HCT116 (cell line): Measurements from ENCODE around the gene PDCL2. TPM values are rescaled to one million over a fixed set of nuclear protein-coding genes. Genes with fewer than 3 reads are reported as not detected.

Experiments used
- ATAC-seq: fragments of 200-7000 bp; cut with Tn5 transposase; 2 replicates; pipeline ENCODE4 v1.9.1; 2020; ENCODE audit warnings: mild to moderate bottlenecking, moderate library complexity
- BruUV-seq: library from RNA; stranded (reverse); fragments of 400-500 nt; replicated peaks from 2 replicates; lab custom pipeline; 2021; lab: Mats Ljungman, UMichigan
- CTCF ChIA-PET: fragments of 300-600 bp; sonication (Branson Sonifier 250); formaldehyde crosslinking; loops from one replicate; lab custom pipeline; 2021; ENCODE audit warnings: antibody characterized with exemption; lab: Charles Lee
- POLR2A ChIA-PET: fragments of 300-600, 350-600 bp; sonication (Branson Sonifier 250); formaldehyde crosslinking; loops from one replicate; lab custom pipeline; 2021; ENCODE audit warnings: antibody characterized with exemption; lab: Charles Lee
- RAD21 ChIA-PET, 2 experiments: fragments of 300-600 bp; sonication (Branson Sonifier 250); formaldehyde crosslinking; loops; one replicate each; lab custom pipeline; 2023; ENCODE audit warnings: low total read pairs in 2 of 2; ENCODE audit not compliant: uncharacterized antibody in 2 of 2, unreplicated experiment in 2 of 2, low non-redundant PET in 1 of 2; lab: Charles Lee
- DNase-seq: peaks from one replicate; pipeline ENCODE4 v3.0.0-alpha.2; 2010; ENCODE audit warnings: low read depth, low spot score
- H2AFZ ChIP-seq: fragments of 200-600 bp; shearing (Covaris generic), sonication (generic); 2 replicates; pipeline ENCODE4 v1.6.1; 2017; ENCODE audit warnings: low read depth, mixed run types, mixed read lengths, antibody characterized with exemption, low read length; ENCODE audit not compliant: poor library complexity, severe bottlenecking
- H3K27ac ChIP-seq: 2 replicates; pipeline ENCODE4 v1.5.1; 2012; ENCODE audit warnings: low read depth, low read length
- H3K27me3 ChIP-seq: fragments of 200-600 bp; sonication (generic); 2 replicates; pipeline ENCODE4 v1.6.1; 2016; ENCODE audit warnings: mixed run types, low read length, mixed read lengths; ENCODE audit not compliant: insufficient read depth
- H3K36me3 ChIP-seq, 2 experiments: fragments of 200-500 bp in 1 of 2; fragments of 200-600 bp in 1 of 2; sonication (Bioruptor generic) in 1 of 2; sonication (generic) in 1 of 2; 2 replicates each; pipeline versions ENCODE4 v1.5.1 to v1.6.1; 2014 to 2016; ENCODE audit warnings: low read length in 2 of 2, inconsistent platforms in 1 of 2, mixed read lengths in 1 of 2, mixed run types in 1 of 2; ENCODE audit not compliant: insufficient read depth in 2 of 2, control insufficient read depth in 1 of 2
- H3K4me1 ChIP-seq, 2 experiments: fragments of 200-600 bp in 1 of 2; sonication (generic) in 1 of 2; 2 replicates each; pipeline versions ENCODE4 v1.5.1 to v1.6.1; 2012 to 2017; ENCODE audit warnings: low read length in 2 of 2, inconsistent platforms in 1 of 2, mild to moderate bottlenecking in 1 of 2, mixed read lengths in 1 of 2, mixed run types in 1 of 2, moderate library complexity in 1 of 2; ENCODE audit not compliant: insufficient read depth in 2 of 2, control insufficient read depth in 1 of 2
- H3K4me2 ChIP-seq: fragments of 200-600 bp; sonication (generic); 2 replicates; pipeline ENCODE4 v1.6.1; 2017; ENCODE audit warnings: mixed run types, low read length, mixed read lengths
- H3K4me3 ChIP-seq, 2 experiments: fragments of 200-600 bp in 1 of 2; sonication (generic) in 1 of 2; replicated peaks in 1 of 2; 2 replicates each; pipeline ENCODE4 v1.5.1; 2011 to 2016; ENCODE audit warnings: low read length in 2 of 2, control low read depth in 1 of 2, low read depth in 1 of 2, mild to moderate bottlenecking in 1 of 2, mixed read lengths in 1 of 2, mixed run types in 1 of 2
- H3K79me2 ChIP-seq: fragments of 200-600 bp; sonication (generic); 2 replicates; pipeline ENCODE4 v1.6.1; 2017; ENCODE audit warnings: mild to moderate bottlenecking, mixed run types, low read length, moderate library complexity, mixed read lengths; ENCODE audit not compliant: insufficient read depth
- H3K9ac ChIP-seq: fragments of 200-600 bp; sonication (generic); 2 replicates; pipeline ENCODE4 v1.6.1; 2016; ENCODE audit warnings: low read length, mixed read lengths
- H3K9me2 ChIP-seq: fragments of 200-600 bp; sonication (generic), shearing (Covaris generic); 2 replicates; pipeline ENCODE4 v1.6.1; 2017; ENCODE audit warnings: mixed run types, mild to moderate bottlenecking, moderate library complexity; ENCODE audit not compliant: insufficient read depth
- H3K9me3 ChIP-seq, 2 experiments: fragments of 200-500 bp in 1 of 2; fragments of 200-600 bp in 1 of 2; sonication (Bioruptor generic) in 1 of 2; sonication (generic) in 1 of 2; 2 replicates each; pipeline ENCODE4 v1.6.1; 2014 to 2017; ENCODE audit warnings: low read length in 2 of 2, mixed read lengths in 2 of 2, inconsistent platforms in 1 of 2, low read depth in 1 of 2, mild to moderate bottlenecking in 1 of 2, mixed run types in 1 of 2, moderate library complexity in 1 of 2; ENCODE audit not compliant: control insufficient read depth in 1 of 2, insufficient read depth in 1 of 2
- H4K20me1 ChIP-seq: fragments of 200-600 bp; sonication (generic), shearing (Covaris generic); 2 replicates; pipeline ENCODE4 v1.6.1; 2017; ENCODE audit warnings: mixed run types, mild to moderate bottlenecking, moderate library complexity; ENCODE audit not compliant: insufficient read depth
- CEBPB ChIP-seq: IDR thresholded peaks from 2 replicates; pipeline ENCODE4 v1.6.1; 2012; ENCODE audit warnings: low read depth
- CTCF ChIP-seq, 3 experiments: fragments of 200-600 bp in 1 of 3; sonication (generic) in 1 of 3; IDR thresholded peaks in 2 of 3; conservative IDR thresholded peaks in 1 of 3; 2 replicates each; pipeline ENCODE4 v1.5.1; 2012 to 2017; ENCODE audit warnings: low read depth in 2 of 3, low read length in 2 of 3, antibody characterized with exemption in 1 of 3, borderline replicate concordance in 1 of 3, control low read depth in 1 of 3, mild to moderate bottlenecking in 1 of 3, mixed read lengths in 1 of 3, mixed run types in 1 of 3, moderate library complexity in 1 of 3; ENCODE audit not compliant: insufficient read depth in 1 of 3
- JUND ChIP-seq: IDR thresholded peaks from 2 replicates; pipeline ENCODE4 v1.6.1; 2012
- MAX ChIP-seq: IDR thresholded peaks from 2 replicates; pipeline ENCODE4 v1.6.1; 2012
- SIN3A ChIP-seq: IDR thresholded peaks from 2 replicates; pipeline ENCODE4 v1.6.1; 2012; ENCODE audit warnings: low read depth
- SP1 ChIP-seq: IDR thresholded peaks from 2 replicates; pipeline ENCODE4 v1.6.1; 2012; ENCODE audit warnings: low read depth
- SRF ChIP-seq: IDR thresholded peaks from 2 replicates; pipeline ENCODE4 v1.6.1; 2012; ENCODE audit warnings: low read depth
- TCF7L2 ChIP-seq: IDR thresholded peaks from 2 replicates; pipeline ENCODE4 v1.7.0; 2011; ENCODE audit warnings: borderline replicate concordance, inconsistent platforms; ENCODE audit not compliant: insufficient read depth, insufficient read length; ENCODE audit errors: extremely low read depth
- YY1 ChIP-seq: IDR thresholded peaks from 2 replicates; pipeline ENCODE4 v1.6.1; 2011; ENCODE audit warnings: low read length, low read depth, moderate library complexity, mild to moderate bottlenecking; ENCODE audit not compliant: insufficient replicate concordance; ENCODE audit errors: extremely low read depth
- ZFX ChIP-seq: fragments of 450-650 bp; IDR thresholded peaks from 2 replicates; pipeline ENCODE4 v1.6.1; 2017
- intact Hi-C: fragments of 100-400 bp; cut with micrococcal nuclease; formaldehyde crosslinking; loops from 2 replicates; pipeline ENCODE4 v1.10.0; 2022
- total RNA-seq: library from RNA; stranded (reverse); gene quantifications from one replicate; pipeline ENCODE4 v1.2.1, GENCODE V29; 2021; ENCODE audit not compliant: unreplicated experiment
- TF ChIP-seq, protein P1 (sequence below): IDR thresholded peaks from 2 replicates; pipeline ENCODE4 v1.6.1; 2012

PDCL2 gene
- total RNA-seq, 1 experiment from 2014 or later, result 0.47 TPM

DNA sequence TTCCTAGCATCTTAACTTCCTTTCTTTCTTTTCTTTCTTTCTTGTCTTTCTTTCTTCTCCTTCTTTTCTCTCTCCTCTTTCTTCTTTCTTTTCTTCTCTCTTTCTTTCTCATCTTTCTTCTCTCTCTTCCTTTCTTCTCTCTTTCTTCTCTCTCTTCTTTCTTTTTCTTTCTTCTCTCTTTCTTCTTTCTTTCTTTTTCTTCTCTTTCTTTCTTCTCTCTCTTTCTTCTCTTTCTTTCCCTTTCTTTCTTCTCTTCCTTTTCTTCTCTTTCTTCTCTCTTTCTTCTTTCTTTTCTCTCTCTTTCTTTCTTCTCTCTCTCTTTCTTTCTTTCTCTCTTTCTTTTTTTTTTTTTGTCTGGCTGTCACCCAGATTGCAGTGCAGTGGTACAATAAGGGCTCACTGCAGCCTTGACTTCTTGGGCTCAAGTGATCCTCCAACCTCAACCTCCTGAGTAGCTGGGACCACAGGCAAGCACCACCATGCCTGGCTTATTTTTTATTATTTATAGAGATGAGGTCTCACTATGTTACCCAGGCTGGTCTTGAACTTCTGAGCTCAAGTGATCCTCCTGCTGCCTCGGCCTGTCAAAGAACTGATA is 26.6 kb upstream of the PDCL2 start:
- no peaks in the 10 kb centered on the region for H3K9me3 ChIP-seq
- RAD21 ChIA-PET, result no interaction called here
- no peaks in the 10 kb centered on the region for H3K36me3 ChIP-seq
- no peak overlapping the region for H3K9ac ChIP-seq
- no peaks in the 10 kb centered on the region for H3K27me3 ChIP-seq
- TF ChIP-seq JUND (no peak), SRF (no peak), ZFX (no peak), TCF7L2 (no peak), CTCF (IDR thresholded peaks at IDR 0.05 in 2 of 3, conservative IDR thresholded peaks at IDR 0.05 in 1 of 3; ENCODE audit: borderline replicate concordance in 1 of 3, insufficient read depth in 1 of 3, low read depth in 2 of 3, low read length in 2 of 3) (no peak)
- TF ChIP-seq, all 23 proteins: peak for 0
- Histone ChIP-seq H4K20me1 (no peaks in the 10 kb centered on the region), H3K4me2 (no peak overlapping the region), H3K4me3 (no peak overlapping the region), H3K27ac (no peak overlapping the region), H3K4me1 (no peaks in the 10 kb centered on the region), H3K9me2 (no peaks in the 10 kb centered on the region), H2AFZ (no peak overlapping the region), H3K79me2 (peaks cover 22% of the 10 kb centered on the region)
- ChIA-PET POLR2A (no interaction called here), CTCF (no interaction called here)
- no TSS peak for BruUV-seq
- ATAC-seq (no peak), DNase-seq (no peak)
- intact Hi-C loops, result no loop called here

DNA sequence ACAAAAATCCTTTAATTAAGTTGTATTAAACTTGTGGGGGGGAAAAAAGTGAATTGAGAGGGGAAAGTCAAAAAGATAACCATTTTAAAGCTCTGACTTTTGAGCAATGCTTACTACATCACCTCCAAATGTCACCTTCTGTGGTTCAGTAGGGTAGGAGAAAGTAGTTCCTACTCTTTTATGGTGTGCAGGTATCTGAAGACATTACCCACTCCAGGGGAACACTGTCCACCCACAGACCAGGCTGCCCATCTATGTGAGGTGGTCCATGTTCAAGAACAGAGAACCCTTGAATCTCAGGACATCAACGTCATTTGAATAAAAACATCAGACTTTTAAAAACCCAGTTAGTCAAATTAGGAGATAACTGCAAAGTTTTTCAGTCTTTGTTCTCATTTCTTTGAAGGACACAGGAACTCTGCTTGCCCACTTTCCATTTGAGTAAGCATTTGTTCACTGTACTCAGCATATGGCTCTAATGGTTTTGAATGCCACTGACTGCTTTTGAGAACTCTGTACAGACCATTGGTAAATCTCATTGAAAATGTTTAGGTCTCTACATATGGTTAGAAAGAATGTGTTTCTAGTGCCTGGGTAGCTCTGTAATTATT is 25.6 kb upstream of the PDCL2 start:
- BruUV-seq, result no TSS peak
- H3K4me2 ChIP-seq, result no peak overlapping the region
- H3K27ac ChIP-seq, result no peak overlapping the region
- no peaks in the 10 kb centered on the region for H3K27me3 ChIP-seq
- no peaks in the 10 kb centered on the region for H4K20me1 ChIP-seq
- intact Hi-C loops, result no loop called here
- no peaks in the 10 kb centered on the region for H3K36me3 ChIP-seq
- CTCF ChIA-PET, result no interaction called here
- H3K9ac ChIP-seq, result no peak overlapping the region
- no peak for ATAC-seq
- peaks cover 29% of the 10 kb centered on the region for H3K79me2 ChIP-seq
- no peak overlapping the region for H2AFZ ChIP-seq
- H3K4me3 ChIP-seq, result no peak overlapping the region
- DNase-seq, result no peak
- POLR2A ChIA-PET, result no interaction called here
- H3K9me2 ChIP-seq, result no peaks in the 10 kb centered on the region
- no peaks in the 10 kb centered on the region for H3K9me3 ChIP-seq
- RAD21 ChIA-PET, result no interaction called here
- TF ChIP-seq SIN3A (no peak), TCF7L2 (no peak), ZFX (no peak), SP1 (no peak), YY1 (no peak), CTCF (IDR thresholded peaks at IDR 0.05 in 2 of 3, conservative IDR thresholded peaks at IDR 0.05 in 1 of 3; ENCODE audit: borderline replicate concordance in 1 of 3, insufficient read depth in 1 of 3, low read depth in 2 of 3, low read length in 2 of 3) (no peak), CEBPB (no peak), MAX (no peak)
- TF ChIP-seq, protein P1, sequence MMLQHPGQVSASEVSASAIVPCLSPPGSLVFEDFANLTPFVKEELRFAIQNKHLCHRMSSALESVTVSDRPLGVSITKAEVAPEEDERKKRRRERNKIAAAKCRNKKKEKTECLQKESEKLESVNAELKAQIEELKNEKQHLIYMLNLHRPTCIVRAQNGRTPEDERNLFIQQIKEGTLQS, result no peak
- H3K4me1 ChIP-seq, result no peaks in the 10 kb centered on the region
